Fibroblast of skin of left quadriceps (primary cell): ENCODE results near the gene THAP4.
"Not testable (repeated sequence)": the region's sequence is repeated elsewhere in the genome, so short reads cannot be mapped to it uniquely, and the experiment has no call there.

ENCODE experiments used
- DNase-seq, 2 experiments: peaks; one replicate each; pipeline ENCODE4 v3.0.0-alpha.2; 2013; ENCODE audit warnings: low read depth in 2 of 2

Gene THAP4

DNA sequence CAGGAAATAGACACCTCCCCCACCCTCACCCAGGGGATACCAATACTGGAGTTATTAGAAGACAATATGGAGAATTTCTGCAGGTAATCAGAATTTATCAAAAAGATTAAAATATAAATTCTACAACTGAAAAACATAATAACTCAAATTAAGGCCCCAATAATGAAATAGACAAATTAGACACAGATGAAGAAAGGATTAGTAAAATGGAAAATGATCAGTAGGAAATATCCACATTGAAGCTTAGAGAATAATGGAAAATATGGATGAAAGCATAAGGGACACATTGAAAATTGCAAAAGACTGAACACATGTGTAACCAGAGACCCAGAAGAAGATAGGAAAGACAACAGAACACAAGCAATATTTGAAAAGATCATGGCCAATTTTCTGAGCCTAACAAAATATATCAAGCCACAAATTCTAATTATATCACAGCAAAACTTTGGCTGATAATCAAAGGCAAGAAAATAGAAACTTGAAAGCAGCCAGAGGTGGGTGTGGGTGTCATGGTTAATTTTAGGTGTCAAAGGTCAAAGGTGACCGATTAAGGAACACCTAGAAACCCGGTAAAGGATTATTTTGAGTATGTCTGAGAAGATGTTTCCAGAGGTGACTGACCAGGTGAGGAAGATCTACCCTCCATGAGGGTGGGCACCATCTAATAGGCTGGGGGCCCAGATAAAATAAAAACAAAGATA lies 50.2 kb downstream of the THAP4 start:
- no peak for DNase-seq

DNA sequence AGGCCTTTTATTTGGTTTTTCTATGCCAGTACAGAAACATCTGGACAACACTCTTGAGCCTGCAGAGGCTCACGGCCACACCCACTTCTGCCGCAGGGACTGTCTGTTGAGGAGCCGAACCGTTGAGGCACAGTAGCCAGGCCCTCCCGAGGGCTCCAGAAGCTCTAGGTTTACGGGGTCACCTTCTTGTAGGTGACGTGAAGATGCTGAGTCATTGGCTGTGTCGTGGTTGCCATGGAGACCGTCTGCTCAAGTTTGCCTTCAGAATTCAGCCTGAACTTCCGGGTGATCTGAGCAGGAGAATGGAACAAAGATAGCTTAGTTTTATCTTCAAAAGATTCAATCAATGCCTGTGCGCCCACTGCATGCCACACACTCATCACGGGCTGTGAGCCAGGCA lies 52.5 kb downstream of the THAP4 start:
- no peak for DNase-seq

DNA sequence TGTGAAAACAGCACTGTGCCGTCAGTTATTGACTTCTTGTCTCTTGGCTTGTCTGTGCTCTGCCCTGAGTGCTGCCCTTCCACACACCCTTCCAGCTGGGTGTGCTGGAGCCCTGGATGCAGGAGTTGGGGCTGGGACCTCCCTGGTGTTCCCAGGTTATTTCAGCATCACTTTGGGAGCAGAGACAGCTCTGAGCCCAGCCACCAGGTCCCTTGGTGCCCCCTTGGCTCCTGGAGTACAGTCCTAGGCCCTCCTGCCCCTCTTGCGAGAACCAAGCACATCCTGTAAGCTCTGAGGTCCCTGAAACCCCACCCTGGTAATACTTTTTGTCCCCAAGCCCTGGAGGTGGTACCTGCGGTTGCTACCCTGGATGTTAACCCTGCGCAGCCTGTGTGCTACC lies 54.2 kb downstream of the THAP4 start:
- no peak for DNase-seq

DNA sequence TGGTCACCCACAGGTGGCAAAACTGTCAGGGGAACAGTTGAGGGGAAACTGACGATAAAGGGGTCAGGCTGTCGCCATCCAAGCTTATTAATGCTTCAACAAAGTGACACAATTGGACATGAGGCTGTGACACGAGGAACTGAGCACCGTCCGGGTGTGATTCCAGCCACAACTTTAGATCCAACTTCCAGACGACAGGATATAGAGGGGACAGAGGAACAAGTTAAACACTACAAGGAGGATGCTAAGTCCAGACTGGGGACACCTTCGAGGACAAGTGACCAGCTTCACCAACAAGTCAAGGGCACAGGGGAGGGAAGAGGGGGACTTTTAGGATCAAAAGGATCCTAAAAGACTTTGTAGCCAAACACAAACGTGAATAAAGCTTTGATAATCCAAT lies 54.6 kb downstream of the THAP4 start:
- no peak for DNase-seq

DNA sequence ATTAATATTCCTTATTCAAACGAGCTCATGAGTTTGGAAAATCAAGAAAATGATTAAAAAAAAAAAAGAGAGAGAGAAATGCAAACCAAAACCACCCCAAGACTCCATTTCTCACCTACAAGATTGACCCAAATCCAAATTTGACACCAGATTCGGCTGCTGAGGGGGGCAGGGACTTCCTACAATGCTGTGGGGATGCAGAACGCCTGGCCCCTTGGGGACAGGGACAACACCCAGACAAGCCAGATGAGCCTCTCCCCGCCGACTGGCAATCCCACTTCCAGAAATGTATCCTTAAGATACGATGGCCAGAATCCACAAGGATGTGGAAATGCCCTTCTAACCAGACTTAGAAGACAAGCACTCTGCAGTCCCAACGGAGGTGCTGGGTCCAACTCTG lies 57.7 kb downstream of the THAP4 start:
- no peak for DNase-seq

DNA sequence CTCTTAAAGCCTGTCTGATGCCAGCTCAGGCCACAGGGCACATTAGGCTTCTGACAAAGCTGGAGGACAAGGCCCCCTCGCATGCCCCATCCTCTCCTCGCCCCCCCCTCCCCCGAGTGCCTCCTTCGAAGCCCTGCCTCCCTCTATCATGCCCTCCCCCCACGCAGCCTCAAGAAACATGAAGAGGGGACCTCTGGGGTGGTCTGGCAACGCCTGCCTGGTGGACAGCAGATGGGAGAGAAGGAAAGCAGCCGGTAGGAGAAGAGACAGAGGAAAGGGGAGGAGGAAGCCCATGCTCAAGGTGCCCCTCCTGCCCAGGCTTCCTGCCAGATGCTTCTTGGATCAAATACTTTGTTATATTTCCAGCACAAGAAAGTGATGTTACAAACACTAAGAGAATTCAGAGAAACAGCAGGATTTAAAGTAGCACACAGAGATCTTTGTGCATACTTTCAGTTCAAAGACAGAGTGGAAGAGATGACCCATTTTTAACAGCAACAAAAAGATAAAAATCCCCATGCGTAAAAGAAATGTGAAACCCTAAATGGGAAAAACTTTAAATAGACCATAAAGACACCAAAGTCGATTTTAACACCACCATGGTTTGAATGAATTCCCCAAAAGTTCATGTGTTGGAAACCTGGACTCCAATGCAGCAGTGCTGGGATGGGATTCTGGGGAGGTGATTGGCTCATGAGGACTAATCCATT lies 59.4 kb downstream of the THAP4 start:
- DNase-seq, result peak in 1 of 2 experiments; percentile 37

DNA sequence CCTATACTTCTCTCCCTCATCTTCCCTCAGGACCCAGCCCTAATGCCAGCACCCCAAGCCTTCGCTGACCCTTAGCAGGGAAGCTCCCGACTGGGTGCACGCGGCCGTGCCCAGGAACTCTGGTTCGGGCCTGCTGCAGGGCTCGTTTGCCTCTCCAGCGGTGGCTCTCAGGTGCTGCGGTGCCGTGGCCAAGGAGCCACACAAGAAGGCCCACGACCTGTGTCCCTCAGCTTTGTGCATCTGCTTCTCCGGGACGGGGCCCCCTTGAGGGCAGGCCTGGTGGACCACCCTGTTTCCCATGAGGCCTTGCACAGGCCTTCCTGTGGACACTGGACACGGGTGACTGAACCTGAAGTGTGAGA lies 60.7 kb downstream of the THAP4 start:
- DNase-seq, result no peak

DNA sequence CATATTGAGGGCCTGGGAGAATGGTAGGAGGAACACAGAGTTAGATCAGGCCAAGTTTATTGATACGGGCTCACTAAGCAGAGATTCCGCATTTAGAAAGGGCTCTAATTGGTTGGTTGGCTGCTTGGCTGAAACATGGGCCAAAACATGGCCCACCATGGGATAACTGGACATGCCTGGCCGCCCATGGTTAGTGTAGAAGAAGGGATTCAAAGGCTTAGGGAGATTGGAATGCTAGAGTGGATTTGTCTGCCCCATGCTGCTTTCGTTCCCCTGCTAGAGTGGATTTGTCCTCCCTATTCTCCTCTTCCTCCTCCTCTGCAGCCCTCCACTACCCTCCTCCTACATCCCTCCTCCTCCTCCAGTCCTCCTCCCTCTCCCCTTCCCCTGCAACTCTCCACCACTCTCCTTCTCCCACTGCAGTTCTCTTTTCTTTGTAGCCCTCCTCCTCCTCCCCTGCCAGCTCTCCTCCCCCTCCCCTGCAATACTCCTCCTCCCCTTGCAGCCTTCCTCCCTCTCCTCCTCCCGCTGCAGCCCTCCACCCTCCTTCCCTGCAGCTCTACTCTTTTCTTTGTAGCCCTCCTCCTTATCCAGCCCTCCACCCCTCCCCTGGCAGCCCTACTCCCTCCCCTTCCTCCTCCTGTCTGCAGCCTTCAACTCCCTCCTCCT lies 61.2 kb downstream of the THAP4 start:
- no peak for DNase-seq

DNA sequence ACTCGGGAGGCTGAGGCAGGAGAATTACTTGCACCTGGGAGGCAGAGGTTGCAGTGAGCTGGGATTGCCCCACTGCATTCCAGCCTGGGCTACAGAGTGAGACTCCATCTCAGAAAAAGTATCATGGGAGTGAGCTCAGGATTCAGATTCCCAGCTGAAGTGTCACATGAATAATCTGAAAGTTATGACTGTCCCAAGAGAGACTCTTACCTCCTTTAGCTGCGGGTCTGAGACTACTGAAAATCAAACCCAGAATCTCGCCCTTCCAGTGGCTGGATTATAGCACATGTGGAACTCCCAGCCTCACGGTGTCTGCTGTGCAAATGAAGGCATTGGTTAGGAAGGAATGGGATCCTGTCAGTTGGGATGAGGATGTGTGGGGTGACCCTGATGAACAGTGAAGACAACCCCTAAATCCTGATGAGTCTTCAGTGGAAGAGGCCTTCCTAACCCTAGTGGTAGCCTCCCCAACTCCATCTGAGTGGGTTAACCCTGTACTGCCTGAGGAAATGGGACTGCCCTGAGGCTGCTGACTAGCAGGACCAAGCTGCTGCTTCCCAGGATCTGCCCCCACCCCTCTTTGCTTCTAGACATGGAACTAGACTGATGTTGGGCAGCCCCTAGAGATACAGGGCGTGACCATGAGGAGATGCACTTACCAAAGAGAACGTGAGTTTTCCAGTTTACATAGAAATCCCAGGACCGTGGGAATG lies 61.9 kb downstream of the THAP4 start:
- no peak for DNase-seq

DNA sequence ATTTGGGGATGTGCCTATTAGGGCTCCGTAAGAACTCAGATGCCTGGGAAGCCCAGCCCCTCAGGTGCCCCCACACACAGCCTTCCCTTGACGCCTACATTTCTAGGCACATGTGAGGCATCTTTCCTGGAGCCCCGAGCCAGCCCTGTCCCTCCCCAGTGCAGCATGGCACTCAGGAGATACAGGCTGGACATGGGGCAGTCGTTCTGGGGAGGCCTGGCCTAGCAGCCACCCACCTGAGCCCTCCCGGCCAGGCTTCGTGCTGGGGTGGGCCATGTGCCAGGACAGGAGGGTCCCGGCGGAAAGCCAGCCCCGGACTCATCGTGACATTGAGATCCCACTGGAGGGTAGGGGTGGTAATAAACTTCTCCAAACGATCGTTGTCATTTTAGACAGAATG lies 63.2 kb downstream of the THAP4 start:
- DNase-seq, result no peak

DNA sequence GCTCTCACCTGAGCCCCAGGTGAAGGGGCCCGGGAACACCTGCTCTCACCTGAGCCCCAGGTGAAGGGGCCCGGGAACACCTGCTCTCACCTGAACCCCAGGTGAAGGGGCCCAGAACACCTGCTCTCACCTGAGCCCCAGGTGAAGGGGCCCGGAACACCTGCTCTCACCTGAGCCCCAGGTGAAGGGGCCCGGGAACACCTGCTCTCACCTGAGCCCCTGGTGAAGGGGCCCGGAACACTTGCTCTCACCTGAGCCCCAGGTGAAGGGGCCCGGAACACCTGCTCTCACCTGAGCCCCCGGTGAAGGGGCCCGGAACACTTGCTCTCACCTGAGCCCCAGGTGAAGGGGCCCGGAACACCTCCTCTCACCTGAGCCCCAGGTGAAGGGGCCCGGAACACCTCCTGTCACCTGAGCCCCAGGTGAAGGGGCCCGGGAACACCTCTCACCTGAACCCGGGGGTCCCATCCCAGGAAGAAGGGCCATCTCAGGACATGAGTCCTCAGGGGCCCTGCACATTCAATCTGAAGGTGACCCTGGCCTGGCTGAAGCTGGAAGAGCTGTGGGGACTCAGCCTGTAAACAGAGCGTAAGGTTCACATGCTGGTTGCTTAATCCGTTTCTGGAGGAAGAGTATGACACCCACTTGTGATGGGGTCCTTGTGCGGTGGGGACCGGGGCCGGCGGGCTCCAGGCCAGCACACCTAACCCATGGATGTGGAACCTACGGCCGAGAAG lies 63.9 kb downstream of the THAP4 start:
- not testable (repeated sequence) for DNase-seq

DNA sequence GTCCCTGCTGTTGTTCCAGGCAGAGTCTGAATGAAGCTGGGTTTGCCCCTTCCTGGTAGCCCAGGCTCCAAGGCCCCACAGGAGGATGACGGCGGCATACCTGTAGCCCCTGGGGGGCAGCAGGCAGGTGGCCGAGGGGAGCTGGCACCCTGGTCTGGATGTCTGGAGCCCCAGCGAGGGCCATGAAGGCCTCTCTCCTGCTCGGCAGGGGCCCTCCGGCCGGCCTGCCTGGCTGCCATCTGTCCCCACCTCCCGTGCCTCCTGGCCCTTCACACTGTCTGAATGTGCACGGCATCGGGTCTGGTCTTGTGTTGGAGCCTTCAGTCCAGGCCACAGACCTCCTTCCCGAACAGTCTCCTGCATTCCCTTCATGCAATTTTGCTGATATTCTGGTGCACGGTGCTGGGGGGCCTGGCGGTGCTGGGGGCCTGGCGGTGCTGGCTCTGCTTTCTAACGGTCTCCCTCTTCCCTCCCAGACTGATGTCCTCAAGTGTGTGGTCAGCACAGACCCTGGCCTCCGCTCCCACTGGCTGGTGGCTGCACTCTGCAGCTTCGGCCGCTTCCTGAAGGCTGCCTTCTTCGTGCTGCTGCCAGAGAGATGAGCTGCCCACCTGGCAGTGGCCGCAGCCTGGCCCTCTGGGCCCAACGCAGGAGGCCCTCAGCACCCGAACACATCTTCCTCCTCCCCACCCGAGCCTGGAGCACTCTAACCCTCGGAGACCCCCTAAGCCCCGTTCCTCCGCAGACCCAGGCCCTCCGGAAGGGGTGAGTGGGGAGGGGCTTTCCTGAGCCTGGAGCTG lies 64.9 kb downstream of the THAP4 start:
- DNase-seq, result no peak

DNA sequence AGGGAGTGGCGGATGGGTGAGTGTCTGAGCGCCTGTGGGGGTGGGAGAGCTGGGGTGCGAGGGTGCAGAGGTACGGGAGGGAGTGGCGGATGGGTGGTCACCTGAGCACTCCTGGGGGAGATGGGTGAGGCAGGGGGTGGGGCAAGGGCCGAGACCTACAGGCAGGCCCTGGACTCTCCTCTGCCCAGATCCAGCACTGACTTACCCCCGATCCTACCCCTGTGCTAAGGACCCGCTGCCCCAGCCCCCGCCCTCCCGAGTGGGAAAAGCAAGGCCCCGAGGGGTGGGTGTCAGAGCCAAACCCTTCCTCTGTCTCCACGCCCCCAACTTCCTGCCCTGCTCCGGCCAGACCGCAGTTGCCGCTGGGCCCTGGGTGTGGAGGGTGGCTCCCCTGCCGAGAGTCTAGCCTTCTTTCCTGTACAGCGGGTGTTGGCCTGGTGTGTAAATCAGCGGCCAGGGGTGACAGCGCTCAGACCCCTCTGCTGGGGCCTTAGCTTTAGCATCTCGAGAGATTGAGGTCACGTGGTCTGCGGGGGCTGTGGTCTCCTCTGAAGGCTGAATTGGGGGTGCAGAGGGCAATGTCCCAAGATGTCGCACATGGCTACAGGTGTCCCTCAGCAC lies 65.9 kb downstream of the THAP4 start:
- DNase-seq, result no peak

DNA sequence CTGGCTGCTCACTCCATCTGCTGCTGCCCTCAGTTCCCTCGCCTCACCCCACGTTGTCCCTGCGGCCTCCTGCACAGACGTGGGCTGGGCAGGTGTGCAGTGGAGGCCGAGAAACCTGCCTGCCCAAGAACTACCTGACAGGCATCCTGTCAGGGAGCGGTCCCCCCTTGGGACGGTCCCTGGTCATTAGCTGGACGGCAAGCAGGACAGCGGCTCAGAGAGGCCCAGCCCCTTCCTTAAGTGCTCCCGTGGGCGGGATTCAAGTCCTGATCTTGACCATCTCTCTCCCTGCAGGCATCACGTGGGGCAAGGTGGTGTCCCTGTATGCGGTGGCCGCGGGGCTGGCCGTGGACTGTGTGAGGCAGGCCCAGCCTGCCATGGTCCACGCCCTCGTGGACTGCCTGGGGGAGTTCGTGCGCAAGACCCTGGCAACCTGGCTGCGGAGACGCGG lies 67.1 kb downstream of the THAP4 start:
- no peak for DNase-seq

DNA sequence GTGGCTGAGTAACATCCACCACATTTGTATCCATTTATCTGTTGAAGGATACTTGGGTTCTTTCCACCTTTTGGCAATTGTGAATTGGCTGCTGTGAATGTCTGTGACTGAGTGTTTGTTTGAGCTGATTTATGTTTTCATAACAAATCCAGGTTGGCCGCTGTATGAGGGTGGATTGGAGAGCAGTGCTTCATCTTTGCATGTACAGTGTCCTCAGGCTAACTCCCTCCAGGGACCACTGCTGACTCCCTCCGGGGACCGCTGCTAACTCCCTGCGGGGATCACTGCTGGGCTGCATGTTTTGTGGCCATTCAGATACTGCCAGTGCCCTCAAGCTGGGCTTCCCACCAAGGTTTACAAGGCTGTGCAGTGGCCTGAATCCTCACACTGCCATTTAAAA lies 68.2 kb downstream of the THAP4 start:
- DNase-seq, result no peak

DNA sequence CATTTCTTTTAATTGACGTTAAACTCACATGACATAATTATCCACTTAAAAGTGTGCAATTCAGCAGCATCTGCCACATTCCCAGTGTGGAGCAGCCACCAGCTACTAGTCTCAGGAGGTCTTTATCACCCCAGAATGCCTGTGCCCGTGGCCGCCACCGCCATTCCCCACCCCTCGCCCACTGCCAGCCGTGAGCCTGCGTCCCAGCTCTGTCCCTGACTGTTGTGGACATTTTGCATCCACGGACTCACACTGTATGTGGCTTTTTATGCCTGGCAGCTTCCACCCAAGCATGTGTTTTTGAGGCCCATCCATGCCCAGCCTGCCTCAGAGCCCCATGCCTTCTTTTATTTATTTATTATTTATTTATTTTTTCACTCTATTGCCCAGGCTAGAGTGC lies 69.2 kb downstream of the THAP4 start:
- no peak for DNase-seq

DNA sequence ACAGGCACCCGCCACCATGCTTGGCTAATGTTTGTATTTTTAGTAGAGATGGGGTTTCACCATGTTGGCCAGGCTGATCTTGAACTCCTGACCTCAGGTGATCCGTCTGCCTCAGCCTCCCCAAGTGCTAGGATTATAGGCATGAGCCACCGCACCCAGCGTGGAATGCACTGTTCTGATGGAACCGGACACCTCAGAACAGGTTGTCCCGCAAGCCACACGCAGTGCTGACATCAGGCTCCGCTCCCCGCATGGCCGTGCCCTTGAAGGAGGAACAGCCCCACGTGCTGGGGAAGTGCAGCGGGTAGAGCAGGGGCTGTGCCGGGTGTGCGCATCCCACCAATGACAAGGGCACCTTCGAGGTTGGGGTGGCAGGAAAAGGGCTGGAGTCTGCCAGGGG lies 69.7 kb downstream of the THAP4 start:
- not testable (repeated sequence) for DNase-seq

DNA sequence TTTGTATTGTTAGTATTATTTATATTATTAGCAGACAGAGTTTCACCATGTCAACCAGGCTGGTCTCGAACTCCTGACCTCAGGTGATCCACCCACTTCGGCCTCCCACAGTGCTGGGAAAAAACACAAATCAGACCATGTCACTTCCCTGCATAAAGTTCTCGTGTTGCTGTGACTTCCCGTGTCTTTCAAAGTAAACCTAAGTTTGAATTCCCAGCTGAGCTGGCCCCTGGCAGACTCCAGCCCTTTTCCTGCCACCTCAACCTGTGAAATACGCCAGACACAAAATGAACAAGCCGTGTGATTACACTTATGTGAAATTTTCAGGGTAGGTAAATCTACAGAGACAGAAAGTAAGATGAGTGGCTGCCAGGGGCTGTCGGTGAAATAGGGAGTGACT lies 70.5 kb downstream of the THAP4 start:
- no peak for DNase-seq

DNA sequence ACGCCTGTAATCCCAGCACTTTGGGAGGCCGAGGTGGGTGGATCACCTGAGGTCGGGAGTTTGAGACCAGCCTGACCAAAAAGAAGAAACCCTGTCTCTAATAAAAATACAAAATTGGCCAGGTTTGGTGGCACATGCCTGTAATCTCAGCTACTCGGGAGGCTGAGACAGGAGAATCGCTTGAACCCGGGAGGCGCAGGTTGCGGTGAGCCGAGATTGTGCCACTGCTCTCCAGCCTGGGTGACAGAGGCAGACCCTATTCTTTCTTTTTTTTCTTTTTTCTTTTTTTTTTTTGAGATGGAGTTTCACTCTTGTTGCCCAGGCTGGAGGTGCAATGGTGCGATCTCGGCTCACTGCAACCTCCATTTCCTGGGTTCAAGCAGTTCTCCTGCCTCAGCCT lies 70.9 kb downstream of the THAP4 start:
- not testable (repeated sequence) for DNase-seq

DNA sequence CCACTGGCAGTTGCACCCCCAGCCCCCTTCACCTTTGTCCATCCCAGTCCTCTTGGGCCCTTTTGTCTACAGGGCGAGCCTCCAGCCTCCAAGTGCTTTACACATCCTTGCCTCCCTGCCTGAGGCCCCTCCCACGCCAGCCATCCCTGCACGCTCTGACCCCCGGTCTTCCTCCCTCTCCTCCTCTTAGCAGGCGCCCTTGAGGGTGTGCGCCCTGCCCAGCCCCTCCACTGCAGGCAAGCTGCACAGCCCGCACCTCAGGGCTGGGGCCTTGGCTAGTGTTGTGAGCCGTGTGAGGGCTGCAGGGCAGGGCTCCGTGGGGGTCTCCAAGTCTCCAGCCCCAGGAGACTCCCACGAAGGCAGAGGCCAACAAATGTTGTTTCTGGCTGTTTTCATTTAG lies 71.5 kb downstream of the THAP4 start:
- DNase-seq, result no peak
